Spinal cord (tissue), 10 donors: ENCODE measurements around the gene NCOA1. TPM values are rescaled to one million over a fixed set of nuclear protein-coding genes. Genes with fewer than 3 reads are reported as not detected.
A peak's percentile ranks its signal among the peaks of the same experiment; 100 is the strongest.

Source experiments
- DNase-seq, 6 donors: peaks; one replicate each; pipeline versions ENCODE4 v3.0.0 to v3.0.0-alpha.2; 2013 to 2015; ENCODE audit warnings: low spot score in 6 of 6, low read depth in 4 of 6
- H3K27ac ChIP-seq: one replicate; pipeline ENCODE4 v1.5.1; 2013; ENCODE audit warnings: low read depth, low read length, control low read depth
- H3K27me3 ChIP-seq: one replicate; pipeline ENCODE4 v1.6.1; 2013; ENCODE audit warnings: low read length; ENCODE audit not compliant: control insufficient read depth, insufficient read depth
- H3K36me3 ChIP-seq: one replicate; pipeline ENCODE4 v1.6.1; 2013; ENCODE audit warnings: low read length; ENCODE audit not compliant: control insufficient read depth, insufficient read depth
- H3K4me1 ChIP-seq: one replicate; pipeline ENCODE4 v1.6.1; 2013; ENCODE audit warnings: low read length; ENCODE audit not compliant: control insufficient read depth, insufficient read depth
- H3K4me3 ChIP-seq: one replicate; pipeline ENCODE4 v1.5.1; 2013; ENCODE audit warnings: low read depth, low read length, control low read depth
- H3K9me3 ChIP-seq: one replicate; pipeline ENCODE4 v1.6.1; 2013; ENCODE audit warnings: low read length; ENCODE audit not compliant: control insufficient read depth, insufficient read depth
- WGBS: methylation state at CpG from one replicate; pipeline ENCODE4 v1.1.5; 2013; ENCODE audit warnings: missing lambda C conversion rate; ENCODE audit not compliant: insufficient coverage; 5-methylcytosine and 5-hydroxymethylcytosine counted together
- long read RNA-seq, 4 donors: transcript quantifications; one replicate each; lab custom pipeline, GENCODE V29; 2026
- polyA plus RNA-seq, 2 donors: library from polyadenylated mRNA; unstranded; fragments of 120-200 nt; gene quantifications; one replicate each; pipeline ENCODE4 v1.2.1, GENCODE V29; 2013; ENCODE audit not compliant: insufficient read length in 2 of 2
- total RNA-seq, 2 donors: library from RNA; depleted of rRNA in 1 of 2; stranded (reverse); fragments of 120-200 nt in 1 of 2; fragments of >200 nt in 1 of 2; gene quantifications; one replicate each; pipeline versions ENCODE4 v1.2.3 to v1.2.4, GENCODE V29; 2013 to 2014
- donor health status: healthy.

NCOA1 gene
- 10 to 100 TPM; 85.5 to 87.7 TPM for total RNA-seq
- 10 to 100 TPM; 50.3 to 60.8 TPM for polyA plus RNA-seq
- long read RNA-seq, donor 1, full-length matches to known transcripts = 3 of 3 reads
- long read RNA-seq, donor 1, partial matches to known transcripts = 0 of 3 reads
- long read RNA-seq, donor 1, other reads (novel, unspliced or antisense) = 0 of 3 reads
- long read RNA-seq, donor 2 = 0 reads
- long read RNA-seq, donor 3 = 0 reads
- long read RNA-seq, donor 4, partial matches to known transcripts = 11 of 11 reads
- long read RNA-seq, donor 4, other reads (novel, unspliced or antisense) = 0 of 11 reads

DNA sequence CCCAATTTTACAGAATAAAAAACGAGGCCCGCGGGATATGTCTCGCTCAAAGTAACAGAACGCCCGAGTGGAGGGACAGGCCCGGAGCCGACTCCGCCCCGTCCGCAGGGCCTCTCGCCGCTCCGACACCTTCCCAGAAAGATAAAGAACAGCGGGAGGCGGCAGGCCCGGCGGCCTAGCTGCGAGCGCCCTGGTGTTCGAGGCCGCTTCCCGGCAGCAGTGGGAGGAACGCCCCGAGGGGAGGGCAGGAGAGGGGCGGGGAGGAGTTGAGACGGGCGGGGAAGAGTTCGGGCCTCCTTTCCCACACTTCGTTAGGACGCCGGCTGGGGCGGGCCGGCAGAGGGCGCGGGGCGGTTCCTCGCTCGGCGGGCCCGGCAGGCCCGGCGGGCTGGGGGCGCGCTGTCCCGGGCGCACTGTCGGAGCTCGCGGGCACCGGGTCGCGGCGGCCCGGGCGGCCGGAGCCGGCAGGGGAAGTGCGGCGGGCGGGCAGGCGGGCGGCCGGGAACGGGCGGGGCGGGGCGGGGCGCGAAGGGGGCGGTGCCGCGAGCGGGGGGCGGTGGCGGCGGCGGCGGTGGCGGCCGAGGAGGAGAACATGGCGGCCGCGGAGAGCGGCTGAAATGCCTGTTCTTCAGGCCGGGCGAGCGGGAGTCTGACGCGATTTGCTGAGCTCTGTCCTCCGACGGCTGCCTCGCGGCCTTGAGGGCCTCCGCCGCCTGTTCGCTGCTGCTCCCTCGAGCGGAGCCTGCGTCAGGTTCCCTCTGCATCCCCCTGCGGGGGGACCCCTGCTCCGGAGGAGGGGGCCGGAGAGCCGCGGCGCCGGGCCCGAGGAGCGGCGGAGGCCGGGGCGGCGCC, at the start of gene NCOA1:
NCOA1 (plus strand) TSS at position 565 of the 852 bp plus-strand sequence. CDS start 167,424 bp downstream, outside the sequence.
- DNase-seq = peak in 5 of 6 donors; percentile 56 to 95 (median 69)
- Histone ChIP-seq H3K27me3 (no peaks in the 10 kb centered on the region), H3K9me3 (no peaks in the 10 kb centered on the region), H3K27ac (peak within 1 kb of the TSS; percentile 97), H3K4me3 (peak within 1 kb of the TSS; percentile 79), H3K4me1 (peaks cover 10% of the 10 kb centered on the region), H3K36me3 (no peaks in the 10 kb centered on the region)
- WGBS = under 1% methylated on average over 113 of the region's 113 CpGs

DNA sequence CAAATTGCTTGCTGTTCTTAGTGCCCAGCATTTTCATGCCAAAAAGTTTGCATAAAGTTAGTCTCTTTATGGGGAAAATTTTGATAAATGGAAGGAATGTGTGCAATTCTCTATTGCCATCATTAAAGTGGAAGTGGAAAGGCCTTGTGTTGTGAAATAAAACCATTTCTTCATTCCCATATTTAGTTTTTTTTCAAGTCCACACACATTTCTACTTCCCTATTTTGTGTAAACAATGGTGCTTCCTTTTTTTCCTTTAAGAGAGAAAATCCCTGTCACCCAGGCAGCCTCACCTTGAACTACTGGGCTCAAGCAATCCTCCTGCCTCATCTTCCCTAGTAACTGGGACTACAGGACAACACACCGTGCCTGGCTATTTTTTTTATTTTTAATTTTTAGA, 42.3 kb upstream of the NCOA1 start:
- DNase-seq = no peak
- WGBS = no CpG with 5 or more reads among the region's 1 CpG
- Histone ChIP-seq H3K36me3 (no peaks in the 10 kb centered on the region), H3K27me3 (no peaks in the 10 kb centered on the region), H3K4me1 (no peaks in the 10 kb centered on the region), H3K9me3 (peaks cover 6% of the 10 kb centered on the region), H3K4me3 (no peak overlapping the region), H3K27ac (no peak overlapping the region)

DNA sequence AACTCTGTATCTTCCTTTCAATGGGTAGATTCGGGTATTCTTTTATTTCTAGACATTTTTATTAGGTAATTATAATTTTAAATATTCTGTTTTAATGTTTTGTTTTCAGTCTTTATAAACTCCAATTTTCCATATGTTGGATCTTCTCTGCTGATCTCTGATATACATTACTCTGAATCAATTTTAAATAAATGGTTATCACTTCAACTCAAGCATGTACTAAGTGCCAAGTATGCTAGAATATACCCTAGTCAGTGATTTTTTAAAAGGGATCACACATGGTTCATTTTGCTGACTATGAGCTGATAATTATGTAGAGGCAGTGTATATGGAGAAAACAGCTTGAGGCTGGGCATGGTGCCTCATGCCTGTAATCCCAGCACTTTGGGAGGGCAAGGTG, 41.7 kb upstream of the NCOA1 start:
- Histone ChIP-seq H3K4me3 (no peak overlapping the region), H3K27ac (no peak overlapping the region), H3K36me3 (no peaks in the 10 kb centered on the region), H3K4me1 (no peaks in the 10 kb centered on the region), H3K9me3 (peaks cover 6% of the 10 kb centered on the region), H3K27me3 (no peaks in the 10 kb centered on the region)
- no CpG with 5 or more reads among the region's 1 CpG for WGBS
- no peak for DNase-seq

DNA sequence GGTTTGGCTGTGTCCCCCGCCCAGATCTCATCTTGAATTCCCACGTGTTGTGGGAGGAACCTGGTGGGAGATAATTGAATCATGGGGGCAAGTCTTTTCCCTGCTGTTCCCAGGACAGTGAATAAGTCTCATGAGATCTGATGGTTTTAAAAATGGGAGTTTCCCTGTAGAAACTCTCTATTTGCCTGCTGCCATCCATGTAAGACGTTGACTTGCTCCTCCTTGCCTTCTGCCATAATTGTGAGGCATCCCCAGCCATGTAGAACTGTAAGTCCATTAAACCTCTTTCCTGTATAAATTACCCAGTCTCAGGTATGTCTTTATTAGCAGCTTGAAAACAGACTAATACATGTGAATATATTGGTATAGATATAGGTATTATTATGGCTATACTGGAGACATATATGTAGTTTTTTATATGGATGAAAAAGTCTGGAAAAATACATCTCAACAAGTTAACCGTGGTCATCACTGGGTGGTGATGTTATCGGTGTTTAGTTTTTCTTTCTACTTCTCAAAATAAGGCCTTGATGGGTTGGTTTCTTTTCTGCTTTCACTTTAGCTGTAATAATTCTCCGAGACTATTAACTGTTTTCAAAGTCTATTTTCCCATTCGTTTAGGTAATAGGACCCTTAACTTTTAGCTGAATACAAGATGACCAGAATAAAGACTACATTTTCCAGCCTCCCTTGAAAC, 39.1 kb upstream of the NCOA1 start:
- H3K9me3 ChIP-seq = peaks cover 6% of the 10 kb centered on the region
- no peaks in the 10 kb centered on the region for H3K36me3 ChIP-seq
- DNase-seq = no peak
- no peak overlapping the region for H3K27ac ChIP-seq
- H3K27me3 ChIP-seq = no peaks in the 10 kb centered on the region
- no peak overlapping the region for H3K4me3 ChIP-seq
- no peaks in the 10 kb centered on the region for H3K4me1 ChIP-seq
- 80% methylated on average over 1 of the region's 7 CpGs for WGBS

DNA sequence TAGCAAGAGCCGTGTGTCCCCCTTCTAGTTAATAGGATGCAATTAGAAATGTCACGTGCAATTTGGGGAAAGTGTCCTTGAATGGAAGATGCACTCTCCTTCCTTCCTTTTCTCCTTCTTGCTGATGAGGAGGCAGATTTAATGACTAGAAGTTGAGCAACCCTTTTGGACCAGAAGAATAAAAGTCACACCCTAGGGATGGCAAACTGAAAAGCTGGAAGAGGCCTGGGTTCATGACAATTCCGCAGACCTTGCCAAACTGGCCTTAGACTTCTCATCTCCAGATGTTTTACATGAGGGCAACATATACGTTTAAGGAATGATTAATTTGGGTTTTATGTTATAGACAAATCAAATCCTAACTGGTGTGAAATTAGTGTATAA, 38.6 kb upstream of the NCOA1 start:
- H3K27me3 ChIP-seq = no peaks in the 10 kb centered on the region
- H3K4me1 ChIP-seq = no peaks in the 10 kb centered on the region
- H3K9me3 ChIP-seq = peaks cover 6% of the 10 kb centered on the region
- H3K4me3 ChIP-seq = no peak overlapping the region
- H3K27ac ChIP-seq = no peak overlapping the region
- no peaks in the 10 kb centered on the region for H3K36me3 ChIP-seq
- no peak for DNase-seq
- WGBS = no CpG with 5 or more reads among the region's 4 CpGs

DNA sequence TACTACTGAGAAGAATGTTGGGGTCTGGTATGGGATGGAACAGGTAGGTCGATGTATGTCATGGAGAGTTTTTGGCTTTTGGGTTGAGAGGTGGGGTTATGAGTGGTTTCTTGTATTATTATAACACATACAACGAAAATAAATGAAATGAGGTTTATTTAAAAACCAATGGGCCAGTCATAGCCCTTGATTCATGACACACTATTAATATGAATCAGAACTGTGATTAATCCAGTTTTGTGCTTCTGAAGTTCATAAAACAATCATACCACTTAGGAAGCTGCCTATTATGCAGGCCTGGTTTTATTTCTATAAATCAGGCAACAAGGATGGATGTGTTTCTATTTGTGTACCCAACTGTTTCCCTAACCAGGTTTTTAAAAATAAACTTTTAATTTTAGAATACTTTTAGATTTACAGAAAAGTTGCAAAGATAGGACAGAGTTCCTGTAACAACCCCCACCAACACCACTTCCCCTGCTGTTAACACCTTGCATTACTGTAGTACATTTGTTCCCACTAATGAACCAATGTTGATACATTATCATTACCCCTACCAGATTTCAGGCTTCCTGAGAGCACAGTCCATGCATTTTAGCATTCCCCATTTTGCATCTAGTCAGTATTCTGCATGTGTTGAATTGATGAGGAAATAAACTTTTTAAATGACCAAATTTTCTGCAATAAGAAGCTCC, 37.5 kb upstream of the NCOA1 start:
- Histone ChIP-seq H3K9me3 (peaks cover 6% of the 10 kb centered on the region), H3K27ac (peak overlapping the region; percentile 74), H3K4me3 (peak overlapping the region; percentile 13), H3K4me1 (no peaks in the 10 kb centered on the region), H3K27me3 (no peaks in the 10 kb centered on the region), H3K36me3 (no peaks in the 10 kb centered on the region)
- DNase-seq = no peak
- WGBS = no CpG with 5 or more reads among the region's 2 CpGs

DNA sequence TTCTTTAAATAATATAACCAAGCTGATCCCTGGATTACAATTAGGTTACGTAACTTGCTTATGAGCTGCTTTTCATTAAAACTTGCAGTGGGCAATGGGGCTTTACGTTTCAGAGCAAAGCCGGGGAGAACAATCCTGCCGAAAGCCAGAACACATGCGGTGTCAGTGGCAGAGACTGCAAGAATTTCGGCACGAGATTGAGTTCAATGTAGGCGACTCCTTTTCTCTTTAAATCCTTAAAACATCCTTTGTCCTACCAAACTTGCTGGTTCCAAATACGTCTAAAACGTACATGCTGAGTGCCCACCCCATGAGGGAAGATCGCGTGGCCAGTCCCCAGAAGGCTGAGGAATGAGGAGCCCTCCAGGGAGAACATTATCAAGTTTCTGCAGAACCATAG, 36.8 kb upstream of the NCOA1 start:
- Histone ChIP-seq H3K27ac (peak overlapping the region; percentile 74), H3K27me3 (no peaks in the 10 kb centered on the region), H3K9me3 (peaks cover 3% of the 10 kb centered on the region), H3K36me3 (no peaks in the 10 kb centered on the region), H3K4me3 (peak overlapping the region; percentile 13), H3K4me1 (peaks cover 2% of the 10 kb centered on the region)
- 8% methylated on average over 7 of the region's 12 CpGs for WGBS
- peak in 2 of 6 donors; percentile 69 to 91 for DNase-seq

DNA sequence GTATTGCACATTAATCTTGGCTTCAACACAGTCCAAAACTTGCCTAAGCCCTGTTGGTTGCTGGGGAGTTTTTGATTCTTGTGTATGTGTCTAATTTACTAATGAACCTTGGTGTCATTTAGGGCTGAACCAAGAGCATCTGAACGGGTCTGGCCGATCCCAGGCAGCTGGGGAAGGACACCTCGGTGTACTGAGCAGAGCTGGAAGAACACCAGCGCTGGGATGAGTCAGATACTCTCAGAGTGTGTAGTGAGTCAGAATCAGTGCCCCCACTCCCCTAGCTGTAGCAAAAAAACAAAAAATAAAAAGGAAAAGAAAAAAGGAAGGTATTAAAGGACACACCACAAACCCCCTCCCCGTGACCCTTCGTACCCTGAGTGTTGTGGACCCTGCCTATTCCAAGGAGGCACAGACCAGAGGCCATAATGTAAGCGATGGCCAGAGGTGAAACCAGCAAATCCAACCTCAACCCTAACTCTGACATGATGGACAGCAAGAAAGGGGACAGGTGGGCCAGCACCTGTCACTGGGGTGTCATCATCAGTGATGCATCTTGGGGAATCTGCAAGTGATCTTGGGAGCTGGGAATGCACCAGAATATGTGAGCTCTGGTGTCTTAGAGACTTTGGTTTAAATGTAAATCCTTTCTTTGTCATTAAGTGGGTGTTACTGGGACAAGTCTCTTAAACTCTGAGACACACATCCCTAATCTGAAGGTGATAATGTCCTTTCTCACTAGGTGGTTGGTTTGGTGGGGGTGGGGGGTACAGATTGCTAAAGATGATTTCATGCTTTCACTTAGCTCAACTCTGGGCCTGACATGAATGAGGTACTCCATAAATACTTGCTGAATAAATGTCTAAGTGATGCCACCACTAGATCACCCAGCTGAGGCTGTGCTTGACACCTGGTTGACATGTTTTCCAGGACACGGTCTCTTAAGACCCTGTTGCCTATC, 34.2 kb upstream of the NCOA1 start:
- peak in 2 of 6 donors; percentile 40 to 62 for DNase-seq
- peaks cover 7% of the 10 kb centered on the region for H3K4me1 ChIP-seq
- WGBS = 82% methylated on average over 4 of the region's 8 CpGs
- H3K27ac ChIP-seq = no peak overlapping the region
- H3K36me3 ChIP-seq = no peaks in the 10 kb centered on the region
- H3K9me3 ChIP-seq = no peaks in the 10 kb centered on the region
- H3K27me3 ChIP-seq = no peaks in the 10 kb centered on the region
- no peak overlapping the region for H3K4me3 ChIP-seq
